Keratinocyte (primary cell): ENCODE data around the gene CHD2. TPM values are rescaled to one million over a fixed set of nuclear protein-coding genes. Genes with fewer than 3 reads are reported as not detected.

Experiments
- DNase-seq: peaks from one replicate; pipeline ENCODE4 v3.0.0-alpha.2; 2011; ENCODE audit warnings: low read depth, missing footprints, low spot score
- FAIRE-seq: peaks from 2 replicates; lab custom pipeline; 2011; peaks lifted over from hg19 to GRCh38; lab: Jason Lieb, UNC
- H2AFZ ChIP-seq: 2 replicates; pipeline ENCODE4 v1.6.0; 2012; ENCODE audit warnings: low read length, control low read depth, inconsistent platforms; ENCODE audit not compliant: control insufficient read depth
- H3K27ac ChIP-seq: 2 replicates; pipeline ENCODE4 v1.5.1; 2011; ENCODE audit warnings: low read length; ENCODE audit not compliant: control insufficient read depth, insufficient read depth
- H3K27me3 ChIP-seq: 3 replicates; pipeline ENCODE4 v1.6.0; 2011; ENCODE audit warnings: low read length; ENCODE audit not compliant: control insufficient read depth, insufficient read depth; ENCODE audit errors: extremely low read depth
- H3K36me3 ChIP-seq, 2 experiments: 2 replicates in 1 of 2; 3 replicates in 1 of 2; pipeline ENCODE4 v1.5.1; 2011; ENCODE audit warnings: low read length in 2 of 2, mild to moderate bottlenecking in 1 of 2; ENCODE audit not compliant: control insufficient read depth in 2 of 2, insufficient read depth in 2 of 2; ENCODE audit errors: extremely low read depth in 1 of 2
- H3K4me1 ChIP-seq: 3 replicates; pipeline ENCODE4 v1.5.1; 2011; ENCODE audit warnings: low read length; ENCODE audit not compliant: control insufficient read depth, insufficient read depth; ENCODE audit errors: extremely low read depth
- H3K4me2 ChIP-seq: 3 replicates; pipeline ENCODE4 v1.6.0; 2011; ENCODE audit warnings: low read depth, low read length; ENCODE audit not compliant: control insufficient read depth, insufficient read depth; ENCODE audit errors: extremely low read depth
- H3K4me3 ChIP-seq, 3 experiments: fragments of 200-600 bp in 1 of 3; sonication (generic) in 1 of 3; 2 replicates in 2 of 3; 3 replicates in 1 of 3; pipeline ENCODE4 v1.5.1; 2011 to 2016; ENCODE audit warnings: low read length in 3 of 3, mild to moderate bottlenecking in 3 of 3, control low read depth in 2 of 3, inconsistent platforms in 1 of 3, low read depth in 1 of 3, mixed read lengths in 1 of 3, mixed run types in 1 of 3, moderate library complexity in 1 of 3; ENCODE audit not compliant: control insufficient read depth in 2 of 3, insufficient read depth in 2 of 3; ENCODE audit errors: extremely low read depth in 1 of 3
- H3K79me2 ChIP-seq: 2 replicates; pipeline ENCODE4 v1.6.0; 2012; ENCODE audit warnings: low read length; ENCODE audit not compliant: control insufficient read depth, insufficient read depth
- H3K9ac ChIP-seq: 3 replicates; pipeline ENCODE4 v1.6.0; 2011; ENCODE audit warnings: low read length; ENCODE audit not compliant: control insufficient read depth, insufficient read depth; ENCODE audit errors: extremely low read depth
- H3K9me1 ChIP-seq: 3 replicates; pipeline ENCODE4 v1.6.0; 2011; ENCODE audit warnings: low read length; ENCODE audit not compliant: control insufficient read depth, insufficient read depth; ENCODE audit errors: extremely low read depth
- H3K9me3 ChIP-seq: 2 replicates; pipeline ENCODE4 v1.5.1; 2012; ENCODE audit warnings: low read depth, low read length; ENCODE audit not compliant: control insufficient read depth
- H4K20me1 ChIP-seq: 3 replicates; pipeline ENCODE4 v1.6.0; 2011; ENCODE audit warnings: low read length; ENCODE audit not compliant: control insufficient read depth, insufficient read depth; ENCODE audit errors: extremely low read depth
- CTCF ChIP-seq, 3 experiments: IDR thresholded peaks in 1 of 3; conservative IDR thresholded peaks in 1 of 3; optimal IDR thresholded peaks in 1 of 3; 2 replicates in 2 of 3; 3 replicates in 1 of 3; pipeline versions ENCODE3 to v1.5.1; 2011; ENCODE audit warnings: low read length in 3 of 3, mild to moderate bottlenecking in 3 of 3, moderate library complexity in 2 of 3, control low read depth in 1 of 3, inconsistent platforms in 1 of 3; ENCODE audit not compliant: insufficient read depth in 2 of 3; ENCODE audit errors: extremely low read depth in 1 of 3
- EZH2 ChIP-seq: IDR thresholded peaks from one replicate; pipeline ENCODE4 v1.6.1; 2012; ENCODE audit warnings: inconsistent platforms, mild to moderate bottlenecking, low read length, moderate library complexity
- dilution Hi-C: fragments of 300-500 bp; cut with MboI; formaldehyde crosslinking; loops from one replicate; pipeline ENCODE4 v1.7.0; 2020; ENCODE audit warnings: low sequenced_read_pairs; ENCODE audit not compliant: extremely low pct_ligation_motif_present
- polyA plus RNA-seq, 5 experiments: library from polyadenylated mRNA; depleted of rRNA in 3 of 5; stranded (reverse) in 3 of 5; stranded (forward) in 1 of 5; unstranded in 1 of 5; fragments of >200 nt; gene quantifications; 1 replicate in 1 of 5; 2 replicates in 3 of 5; 3 replicates in 1 of 5; pipeline versions ENCODE4 v1.2.1 to v1.2.3, GENCODE V29; 2011 to 2012; ENCODE audit warnings: missing spikeins in 2 of 5, low read depth in 1 of 5, low replicate concordance in 1 of 5

Gene CHD2
- polyA plus RNA-seq, 1 donor (not counting 4 experiments of a cell fraction or from before 2014, with no cell fraction given) = 62.0 TPM

- Histone ChIP-seq H3K9me1 (peaks cover 4% of the 10 kb centered on the region), H3K4me1 (peaks cover 37% of the 10 kb centered on the region), H3K79me2 (peaks cover 85% of the 10 kb centered on the region), H3K4me3 (peak overlapping the region; percentile 61 to 96 (median 96)), H2AFZ (no peak overlapping the region), H3K9me3 (no peaks in the 10 kb centered on the region), H3K27me3 (no peaks in the 10 kb centered on the region), H3K9ac (peak overlapping the region; percentile 100), H3K27ac (peak overlapping the region; percentile 100), H3K4me2 (peak overlapping the region; percentile 98), H4K20me1 (peaks cover 2% of the 10 kb centered on the region), H3K36me3 (peaks cover 0 to 2% of the 10 kb centered on the region in 2 experiments)
- peak; percentile 17 for FAIRE-seq
- TF ChIP-seq EZH2 (no peak), CTCF (optimal IDR thresholded peaks at IDR 0.05 in 1 of 3, IDR thresholded peaks at IDR 0.05 in 1 of 3, conservative IDR thresholded peaks at IDR 0.05 in 1 of 3; ENCODE audit: extremely low read depth in 1 of 3, insufficient read depth in 2 of 3, low read length in 3 of 3) (no peak)
- dilution Hi-C loops = loop anchor here (25.0 kb wide), 1 partner anchor 92 kb away; no protein-coding TSS in a partner anchor
- DNase-seq = peak; percentile 72
These were observed 4.0 kb downstream of the CHD2 start for GRCh38 chr15:92903966-92904721.

GRCh38 chr15:92904722-92905571 lies 4.8 kb downstream of the CHD2 start:
- dilution Hi-C loops = loop anchor here (25.0 kb wide), 1 partner anchor 93 kb away; no protein-coding TSS in a partner anchor
- Histone ChIP-seq H3K9me3 (no peaks in the 10 kb centered on the region), H4K20me1 (peaks cover 2% of the 10 kb centered on the region), H3K27me3 (no peaks in the 10 kb centered on the region), H2AFZ (no peak overlapping the region), H3K4me2 (peak overlapping the region; percentile 97), H3K36me3 (peaks cover 3 to 7% of the 10 kb centered on the region in 2 experiments), H3K4me1 (peaks cover 41% of the 10 kb centered on the region), H3K79me2 (peaks cover 90% of the 10 kb centered on the region), H3K9me1 (peaks cover 4% of the 10 kb centered on the region), H3K9ac (peak overlapping the region; percentile 91), H3K4me3 (peak overlapping the region; percentile 48 to 81 (median 81)), H3K27ac (peak overlapping the region; percentile 93)
- DNase-seq = no peak
- FAIRE-seq = no peak
- TF ChIP-seq CTCF (optimal IDR thresholded peaks at IDR 0.05 in 1 of 3, IDR thresholded peaks at IDR 0.05 in 1 of 3, conservative IDR thresholded peaks at IDR 0.05 in 1 of 3; ENCODE audit: extremely low read depth in 1 of 3, insufficient read depth in 2 of 3, low read length in 3 of 3) (no peak), EZH2 (no peak)
